Medulla oblongata (tissue), 1 donor: Measurements from ENCODE around the gene MAG.
"Not testable (repeated sequence)": the region's sequence is repeated elsewhere in the genome, so short reads cannot be mapped to it uniquely, and the experiment has no call there.

Source experiments
- DNase-seq: peaks from one replicate; pipeline ENCODE4 v3.0.0-alpha.2; 2015; ENCODE audit errors: extremely low spot score

The MAG gene

GRCh38 chr19:35345671-35346111 is 53.7 kb downstream of the MAG start:
- DNase-seq: no peak

GRCh38 chr19:35346193-35347052 is 54.5 kb downstream of the MAG start:
- DNase-seq: peak; percentile 17

GRCh38 chr19:35347171-35347929 is 55.4 kb downstream of the MAG start, which contains the start of gene FFAR1:
Gene FFAR1, plus strand, starts transcription at chr19:35347902. Its CDS starts 3,650 bp downstream, at chr19:35351552.
- peak; percentile 78 for DNase-seq

GRCh38 chr19:35347930-35348298 is 56.0 kb downstream of the MAG start:
- no peak for DNase-seq

GRCh38 chr19:35348911-35349611 is 57.1 kb downstream of the MAG start:
- no peak for DNase-seq

- no peak for DNase-seq
These were observed 57.9 kb downstream of the MAG start for GRCh38 chr19:35349614-35350521.

GRCh38 chr19:35350591-35350990 is 58.6 kb downstream of the MAG start:
- DNase-seq: no peak

GRCh38 chr19:35351411-35352176 is 59.6 kb downstream of the MAG start:
- DNase-seq: no peak

GRCh38 chr19:35352177-35352447 is 60.2 kb downstream of the MAG start:
- DNase-seq: no peak

- peak; percentile 88 for DNase-seq
These were observed 60.7 kb downstream of the MAG start for GRCh38 chr19:35352448-35353304.

GRCh38 chr19:35353635-35354034 is 61.7 kb downstream of the MAG start:
- no peak for DNase-seq

- no peak for DNase-seq
These were observed 62.9 kb downstream of the MAG start for GRCh38 chr19:35354898-35355297.

- no peak for DNase-seq
These were observed 64.0 kb downstream of the MAG start for GRCh38 chr19:35355791-35356460.

- peak; percentile 78 for DNase-seq
These were observed 66.1 kb downstream of the MAG start, which contains the start of gene FFAR3 for GRCh38 chr19:35357867-35358573. Gene FFAR3, plus strand, starts transcription at chr19:35358460. Its CDS starts 431 bp downstream, at chr19:35358891.

GRCh38 chr19:35358834-35359233 is 66.9 kb downstream of the MAG start:
- not testable (repeated sequence) for DNase-seq

- DNase-seq: not testable (repeated sequence)
These were observed 67.4 kb downstream of the MAG start for GRCh38 chr19:35359395-35359794.

- not testable (repeated sequence) for DNase-seq
These were observed 68.1 kb downstream of the MAG start for GRCh38 chr19:35360081-35360480.

GRCh38 chr19:35360880-35361420 is 69.0 kb downstream of the MAG start:
- no peak for DNase-seq
